Neural cell (in vitro differentiated cells): ENCODE results near the gene BICC1. TPM values are rescaled to one million over a fixed set of nuclear protein-coding genes. Genes with fewer than 3 reads are reported as not detected.

Source experiments
- H2AFZ ChIP-seq: fragments of 200-600, 300-800 bp; sonication (generic), shearing (Covaris generic); 2 replicates; pipeline ENCODE4 v1.6.0; 2014; ENCODE audit warnings: low read depth, mild to moderate bottlenecking, antibody characterized with exemption, low read length, moderate library complexity
- H3F3A ChIP-seq: fragments of 200-600 bp; shearing (Covaris generic); 2 replicates; pipeline ENCODE4 v1.6.1; 2016; ENCODE audit warnings: mild to moderate bottlenecking, moderate library complexity, mixed read lengths, antibody characterized with exemption, low read length; ENCODE audit not compliant: insufficient read depth, poor library complexity, severe bottlenecking
- H3K27ac ChIP-seq: fragments of 200-600, 300-800 bp; sonication (generic), shearing (Covaris generic); 2 replicates; pipeline ENCODE4 v1.5.1; 2014; ENCODE audit warnings: mild to moderate bottlenecking, low read length, moderate library complexity
- H3K27me3 ChIP-seq: fragments of 300-800, 200-600 bp; sonication (generic), shearing (Covaris generic); 2 replicates; pipeline ENCODE4 v1.6.0; 2014; ENCODE audit warnings: mild to moderate bottlenecking, low read depth, low read length, moderate library complexity; ENCODE audit not compliant: insufficient read depth
- H3K36me3 ChIP-seq: fragments of 300-800, 200-600 bp; sonication (generic), shearing (Covaris generic); 2 replicates; pipeline ENCODE4 v1.5.1; 2014; ENCODE audit warnings: mild to moderate bottlenecking, antibody characterized with exemption, low read length, moderate library complexity; ENCODE audit not compliant: insufficient read depth
- H3K4me2 ChIP-seq: fragments of 300-800, 200-600 bp; sonication (generic), shearing (Covaris generic); 2 replicates; pipeline ENCODE4 v1.6.0; 2014; ENCODE audit warnings: mild to moderate bottlenecking, low read length
- H3K4me3 ChIP-seq: fragments of 300-800, 200-600 bp; sonication (generic), shearing (Covaris generic); 2 replicates; pipeline ENCODE4 v1.5.1; 2014; ENCODE audit warnings: mild to moderate bottlenecking, low read length, moderate library complexity
- H3K79me2 ChIP-seq: fragments of 200-600 bp; shearing (Covaris generic); replicated peaks from 2 replicates; pipeline ENCODE4 v1.6.0; 2014; ENCODE audit warnings: mild to moderate bottlenecking, low read length, moderate library complexity; ENCODE audit not compliant: insufficient read depth
- H3K9ac ChIP-seq: fragments of 300-800, 200-600 bp; sonication (generic), shearing (Covaris generic); 2 replicates; pipeline ENCODE4 v1.6.1; 2016; ENCODE audit warnings: mild to moderate bottlenecking, low read length, mixed read lengths
- H3K9me2 ChIP-seq: fragments of 200-600 bp; shearing (Covaris generic); 2 replicates; pipeline ENCODE4 v1.6.1; 2016; ENCODE audit warnings: mild to moderate bottlenecking, low read length, mixed read lengths; ENCODE audit not compliant: insufficient read depth
- H3K9me3 ChIP-seq: fragments of 200-600, 300-800 bp; sonication (generic), shearing (Covaris generic); 2 replicates; pipeline ENCODE4 v1.6.1; 2016; ENCODE audit warnings: mild to moderate bottlenecking, mixed run types, low read length, moderate library complexity, mixed read lengths
- H4K20me1 ChIP-seq: fragments of 200-600 bp; shearing (Covaris generic); 2 replicates; pipeline ENCODE4 v1.6.1; 2016; ENCODE audit warnings: mild to moderate bottlenecking, mixed run types; ENCODE audit not compliant: insufficient read depth
- EP300 ChIP-seq: fragments of 450-650 bp; conservative IDR thresholded peaks from 2 replicates; pipeline ENCODE4 v1.6.1; 2014; ENCODE audit warnings: antibody characterized with exemption, mild to moderate bottlenecking, moderate library complexity; ENCODE audit not compliant: poor library complexity, severe bottlenecking
- EZH2 ChIP-seq: fragments of 200-600, 300-800 bp; shearing (Covaris generic), sonication (generic); IDR thresholded peaks from 2 replicates; pipeline ENCODE4 v1.6.1; 2014; ENCODE audit warnings: antibody characterized with exemption, low read length, borderline replicate concordance, mild to moderate bottlenecking; ENCODE audit not compliant: insufficient read depth, poor library complexity, severe bottlenecking
- MXI1 ChIP-seq: fragments of 450-650 bp; conservative IDR thresholded peaks from 2 replicates; pipeline ENCODE4 v1.6.1; 2014; ENCODE audit warnings: antibody characterized with exemption, mild to moderate bottlenecking; ENCODE audit not compliant: poor library complexity, severe bottlenecking
- POLR2AphosphoS5 ChIP-seq: IDR thresholded peaks from 2 replicates; pipeline ENCODE4 v1.6.1; 2012
- RAD21 ChIP-seq: fragments of 450-650 bp; conservative IDR thresholded peaks from 2 replicates; pipeline ENCODE4 v1.6.1; 2014; ENCODE audit warnings: antibody characterized with exemption, mild to moderate bottlenecking, moderate library complexity
- REST ChIP-seq: IDR thresholded peaks from 2 replicates; pipeline ENCODE4 v1.6.1; 2012; ENCODE audit warnings: borderline replicate concordance
- SMC3 ChIP-seq: fragments of 450-650 bp; conservative IDR thresholded peaks from 2 replicates; pipeline ENCODE4 v1.6.1; 2014; ENCODE audit warnings: antibody characterized with exemption, mild to moderate bottlenecking, moderate library complexity; ENCODE audit not compliant: poor library complexity
- TAF1 ChIP-seq: IDR thresholded peaks from 2 replicates; pipeline ENCODE4 v1.6.1; 2012; ENCODE audit warnings: low read depth
- polyA plus RNA-seq: library from polyadenylated mRNA; depleted of rRNA; stranded (reverse); fragments of >200 nt; gene quantifications from 2 replicates; pipeline ENCODE4 v1.2.3, GENCODE V29; 2014
- TF ChIP-seq, protein P1 (sequence below): fragments of 450-650 bp; IDR thresholded peaks from 2 replicates; pipeline ENCODE4 v1.5.1; 2014; ENCODE audit warnings: antibody characterized with exemption, mild to moderate bottlenecking, moderate library complexity; ENCODE audit not compliant: poor library complexity, severe bottlenecking

The BICC1 gene
- polyA plus RNA-seq, 1 donor from 2014 or later, result 7.6 TPM

DNA sequence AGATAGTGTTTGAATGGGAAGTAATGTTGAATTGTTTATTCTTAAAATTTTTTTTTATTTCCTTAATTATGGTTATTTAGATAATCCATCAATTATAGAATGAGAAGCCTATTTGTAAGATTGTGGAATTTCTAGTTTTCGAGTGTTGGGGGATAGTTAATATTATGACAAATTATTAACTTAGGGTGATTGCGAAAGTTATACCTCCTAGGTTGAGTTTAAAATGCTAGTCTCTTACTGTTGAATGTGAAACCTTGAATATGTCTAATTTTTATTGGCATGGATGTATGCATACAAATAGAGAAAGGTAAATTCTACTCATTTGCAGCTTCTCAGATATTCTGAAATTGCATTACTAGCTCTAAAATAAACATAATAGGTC lies 43.2 kb downstream of the BICC1 start:
- Histone ChIP-seq H3K4me2 (no peak overlapping the region), H4K20me1 (no peaks in the 10 kb centered on the region), H3K9me3 (no peaks in the 10 kb centered on the region), H3K79me2 (no peaks in the 10 kb centered on the region), H3K27ac (no peak overlapping the region), H3K36me3 (no peaks in the 10 kb centered on the region), H3F3A (no peaks in the 10 kb centered on the region), H3K27me3 (no peaks in the 10 kb centered on the region), H3K9ac (no peak overlapping the region), H3K9me2 (no peaks in the 10 kb centered on the region), H2AFZ (no peak overlapping the region), H3K4me3 (no peak overlapping the region)
- TF ChIP-seq POLR2AphosphoS5, result no peak
- TF ChIP-seq TAF1, result no peak
- no peak for TF ChIP-seq REST
- TF ChIP-seq, protein P1, sequence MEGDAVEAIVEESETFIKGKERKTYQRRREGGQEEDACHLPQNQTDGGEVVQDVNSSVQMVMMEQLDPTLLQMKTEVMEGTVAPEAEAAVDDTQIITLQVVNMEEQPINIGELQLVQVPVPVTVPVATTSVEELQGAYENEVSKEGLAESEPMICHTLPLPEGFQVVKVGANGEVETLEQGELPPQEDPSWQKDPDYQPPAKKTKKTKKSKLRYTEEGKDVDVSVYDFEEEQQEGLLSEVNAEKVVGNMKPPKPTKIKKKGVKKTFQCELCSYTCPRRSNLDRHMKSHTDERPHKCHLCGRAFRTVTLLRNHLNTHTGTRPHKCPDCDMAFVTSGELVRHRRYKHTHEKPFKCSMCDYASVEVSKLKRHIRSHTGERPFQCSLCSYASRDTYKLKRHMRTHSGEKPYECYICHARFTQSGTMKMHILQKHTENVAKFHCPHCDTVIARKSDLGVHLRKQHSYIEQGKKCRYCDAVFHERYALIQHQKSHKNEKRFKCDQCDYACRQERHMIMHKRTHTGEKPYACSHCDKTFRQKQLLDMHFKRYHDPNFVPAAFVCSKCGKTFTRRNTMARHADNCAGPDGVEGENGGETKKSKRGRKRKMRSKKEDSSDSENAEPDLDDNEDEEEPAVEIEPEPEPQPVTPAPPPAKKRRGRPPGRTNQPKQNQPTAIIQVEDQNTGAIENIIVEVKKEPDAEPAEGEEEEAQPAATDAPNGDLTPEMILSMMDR, result no peak
- no peak for TF ChIP-seq MXI1
- no peak for TF ChIP-seq SMC3
- no peak for TF ChIP-seq EP300
- TF ChIP-seq EZH2, result no peak
- TF ChIP-seq RAD21, result no peak

- no peak overlapping the region for H3K9ac ChIP-seq
- no peaks in the 10 kb centered on the region for H3K36me3 ChIP-seq
- H3K79me2 ChIP-seq, result no peaks in the 10 kb centered on the region
- no peak overlapping the region for H3K4me2 ChIP-seq
- TF ChIP-seq EZH2 (no peak), TAF1 (no peak)
- H3K4me3 ChIP-seq, result no peak overlapping the region
- H4K20me1 ChIP-seq, result no peaks in the 10 kb centered on the region
- H3K27me3 ChIP-seq, result no peaks in the 10 kb centered on the region
- no peaks in the 10 kb centered on the region for H3K9me3 ChIP-seq
- no peaks in the 10 kb centered on the region for H3F3A ChIP-seq
- H3K9me2 ChIP-seq, result no peaks in the 10 kb centered on the region
- no peak overlapping the region for H3K27ac ChIP-seq
- H2AFZ ChIP-seq, result no peak overlapping the region
Measured at GRCh38 chr10:58556516-58557165, 44.0 kb downstream of the BICC1 start.

DNA sequence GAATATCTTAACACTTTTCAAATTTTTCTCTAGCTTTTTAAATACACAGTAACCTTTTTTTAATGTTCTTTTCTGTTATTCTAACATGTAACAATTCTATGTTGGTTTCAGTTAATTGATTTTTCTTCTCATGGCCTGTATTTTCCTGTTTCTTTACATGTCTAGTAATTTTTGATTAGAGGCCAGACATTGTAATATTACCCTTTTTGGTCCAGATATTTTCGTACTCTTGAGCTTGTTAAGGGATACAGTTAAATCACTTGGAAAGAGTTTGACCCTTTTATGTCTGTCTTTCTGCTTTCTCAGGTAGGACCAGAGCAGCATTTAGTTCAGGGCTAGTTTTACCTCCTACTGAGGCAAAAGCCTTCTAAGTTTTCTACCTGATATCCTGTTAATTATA lies 45.0 kb downstream of the BICC1 start:
- H2AFZ ChIP-seq, result no peak overlapping the region
- H4K20me1 ChIP-seq, result no peaks in the 10 kb centered on the region
- no peak overlapping the region for H3K4me2 ChIP-seq
- H3K27me3 ChIP-seq, result no peaks in the 10 kb centered on the region
- no peaks in the 10 kb centered on the region for H3F3A ChIP-seq
- no peaks in the 10 kb centered on the region for H3K9me3 ChIP-seq
- H3K79me2 ChIP-seq, result no peaks in the 10 kb centered on the region
- H3K27ac ChIP-seq, result no peak overlapping the region
- no peaks in the 10 kb centered on the region for H3K36me3 ChIP-seq
- no peak for TF ChIP-seq MXI1
- no peak for TF ChIP-seq REST
- no peak for TF ChIP-seq RAD21
- TF ChIP-seq, protein P1, result no peak
- no peak for TF ChIP-seq EZH2
- TF ChIP-seq TAF1, result no peak
- TF ChIP-seq SMC3, result no peak
- no peak for TF ChIP-seq EP300
- no peak for TF ChIP-seq POLR2AphosphoS5
- H3K9me2 ChIP-seq, result no peaks in the 10 kb centered on the region
- no peak overlapping the region for H3K4me3 ChIP-seq
- no peak overlapping the region for H3K9ac ChIP-seq
